ENCODE measurements around the gene CHAT. TPM values are rescaled to one million over a fixed set of nuclear protein-coding genes. Genes with fewer than 3 reads are reported as not detected.

CHAT gene
- total and polyA plus RNA-seq, 12 donors: not detected

GRCh38 chr10:49689882-49690510 lies 76.2 kb downstream of the CHAT start:
- no peak for TF ChIP-seq CTCF (IDR thresholded peaks at IDR 0.05)
- Histone ChIP-seq H3K36me3 (no peaks in the 10 kb centered on the region), H3K4me3 (no peak overlapping the region), H3K27me3 (peaks cover 0 to 77% (median 62%) of the 10 kb centered on the region in 7 donors), H3K9me3 (peaks cover 0 to 17% (median 4%) of the 10 kb centered on the region in 11 donors), H3K27ac (no peak overlapping the region), H3K4me1 (no peaks in the 10 kb centered on the region)
- 7 to 9% methylated on average over 12 of the region's 12 CpGs for WGBS, 2 donors
- ATAC-seq (no peak), DNase-seq (no peak)
- intact Hi-C loops (cut with DNase I): no loop called here

DNA sequence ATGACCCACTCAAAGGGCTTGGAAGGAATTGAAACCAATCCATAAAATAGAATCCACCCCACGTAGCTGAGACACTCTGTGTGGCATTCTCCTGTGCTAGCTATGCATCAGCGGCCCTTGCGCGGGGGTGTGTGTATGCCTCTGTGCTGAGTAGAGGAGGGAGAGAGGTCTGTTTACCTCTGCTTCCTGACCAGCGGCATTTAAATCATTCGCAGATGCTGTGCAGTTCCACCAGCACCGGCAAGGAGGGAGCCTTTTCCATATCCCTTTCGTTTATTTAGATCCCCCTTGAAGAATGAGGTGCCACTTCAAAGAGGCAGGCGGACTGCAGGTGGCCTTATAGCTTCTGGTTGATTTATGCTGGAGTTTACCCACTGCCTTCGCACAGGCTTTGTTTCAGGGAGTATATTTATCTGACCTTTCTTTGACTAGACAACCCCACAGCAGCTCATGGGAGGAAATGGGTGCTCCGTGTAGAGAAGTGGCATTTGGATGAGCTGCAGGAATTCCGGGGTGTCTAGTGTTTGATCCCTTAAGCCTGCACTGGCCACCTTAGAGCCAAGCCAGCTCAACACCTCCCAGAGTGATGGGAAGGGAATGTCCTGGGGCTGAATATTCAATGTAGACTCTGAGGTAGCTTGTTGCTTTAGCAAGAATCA lies 77.0 kb downstream of the CHAT start:
- Histone ChIP-seq H3K4me3 (no peak overlapping the region), H3K9me3 (peaks cover 0 to 15% (median 3%) of the 10 kb centered on the region in 11 donors), H3K36me3 (no peaks in the 10 kb centered on the region), H3K27ac (no peak overlapping the region), H3K4me1 (no peaks in the 10 kb centered on the region), H3K27me3 (peaks cover 0 to 83% (median 62%) of the 10 kb centered on the region in 7 donors)
- no peak for DNase-seq
- no peak for ATAC-seq
- intact Hi-C loops (cut with DNase I): no loop called here
- WGBS, 2 donors: 7 to 8% methylated on average over 12 of the region's 12 CpGs
- TF ChIP-seq CTCF (IDR thresholded peaks at IDR 0.05): no peak

DNA sequence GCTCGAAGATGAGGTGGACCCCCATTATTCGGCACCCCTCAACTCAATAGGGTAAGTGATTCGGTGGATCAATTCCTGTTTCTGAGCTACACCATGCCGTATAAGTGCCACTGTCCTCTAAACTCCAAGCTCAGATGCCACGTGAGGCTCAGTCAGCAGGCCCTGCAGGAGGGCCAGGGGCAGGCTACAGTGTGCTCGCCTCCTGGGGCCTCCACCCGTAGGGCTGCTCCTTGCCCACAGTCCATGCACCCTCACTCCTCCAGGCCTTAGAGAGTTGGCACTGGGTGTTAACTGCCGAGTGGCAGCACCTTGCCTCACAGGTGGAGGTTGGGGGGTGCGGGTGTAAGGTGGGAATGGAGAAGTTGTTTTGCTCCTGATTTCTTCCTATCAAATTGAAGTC lies 77.8 kb downstream of the CHAT start:
- H3K4me3 ChIP-seq: no peak overlapping the region
- no peak for TF ChIP-seq CTCF (IDR thresholded peaks at IDR 0.05)
- H3K27ac ChIP-seq: no peak overlapping the region
- intact Hi-C loops (cut with DNase I): no loop called here
- no peaks in the 10 kb centered on the region for H3K4me1 ChIP-seq
- no peaks in the 10 kb centered on the region for H3K36me3 ChIP-seq
- peaks cover 0 to 10% (median 2%) of the 10 kb centered on the region in 11 donors for H3K9me3 ChIP-seq
- 25 to 26% methylated on average over 9 of the region's 9 CpGs for WGBS, 2 donors
- ATAC-seq: no peak
- peaks cover 0 to 86% (median 62%) of the 10 kb centered on the region in 7 donors for H3K27me3 ChIP-seq
- DNase-seq: no peak

DNA sequence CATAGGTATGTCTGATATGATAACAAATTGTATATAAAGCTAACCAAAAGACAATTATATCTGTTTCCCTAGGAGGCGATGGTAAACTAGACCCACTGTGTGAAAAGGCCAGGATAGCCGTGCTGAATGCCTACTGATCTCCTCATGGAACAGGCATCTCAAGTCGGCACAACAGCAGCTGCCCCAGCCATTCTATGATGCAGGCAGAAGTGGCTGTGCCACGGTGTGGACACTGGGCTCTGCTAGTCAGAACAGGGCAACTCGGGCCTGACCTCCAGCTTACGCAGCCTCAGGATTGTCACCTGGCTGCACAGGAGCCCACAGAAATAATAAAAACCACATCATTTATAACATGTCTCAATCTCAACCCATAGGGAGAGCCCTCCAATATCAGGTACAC lies 80.6 kb downstream of the CHAT start:
- Histone ChIP-seq H3K27ac (no peak overlapping the region), H3K9me3 (peaks cover 0 to 3% (median 0%) of the 10 kb centered on the region in 11 donors), H3K27me3 (peaks cover 0 to 67% (median 39%) of the 10 kb centered on the region in 7 donors), H3K4me3 (no peak overlapping the region), H3K4me1 (no peaks in the 10 kb centered on the region), H3K36me3 (no peaks in the 10 kb centered on the region)
- TF ChIP-seq CTCF (IDR thresholded peaks at IDR 0.05): no peak
- DNase-seq (no peak), ATAC-seq (no peak)
- 74 to 85% methylated on average over 6 of the region's 6 CpGs for WGBS, 2 donors
- intact Hi-C loops (cut with DNase I): no loop called here
